ENCODE data around the gene NOTCH3.

The NOTCH3 gene

DNA sequence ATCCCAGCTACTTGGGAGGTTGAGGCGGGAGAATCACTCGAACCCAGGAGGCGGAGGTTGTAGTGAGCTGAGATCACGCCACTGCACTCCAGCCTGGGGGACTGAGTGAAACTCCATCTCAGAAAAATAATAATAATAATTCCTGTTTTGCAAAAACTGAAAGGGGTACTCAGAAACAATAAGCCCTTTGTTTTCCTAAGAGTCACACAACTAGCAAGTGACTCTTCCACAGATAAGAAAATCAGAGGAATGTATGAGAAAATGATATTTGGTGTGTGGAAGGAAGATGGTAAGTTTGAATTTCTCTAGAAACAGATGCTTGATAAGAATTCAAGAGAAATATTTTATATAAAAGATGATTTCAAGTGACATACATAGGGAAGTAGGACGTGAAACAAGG lies 58.5 kb downstream of the NOTCH3 start:
- Histone ChIP-seq H3K4me1 (ENCODE audit: control insufficient read depth, low read length) (no peaks in the 10 kb centered on the region), H3K9me2 (replicated peaks; ENCODE audit: control insufficient read depth, low read length) (no peaks in the 10 kb centered on the region), H3K36me3 (ENCODE audit: control insufficient read depth, low read length) (no peaks in the 10 kb centered on the region), H3K9me3 (ENCODE audit: control insufficient read depth, insufficient read depth, low read length) (peaks cover 9% of the 10 kb centered on the region), H3K4me3 (ENCODE audit: low read length) (no peak overlapping the region), H4K20me1 (ENCODE audit: control insufficient read depth, insufficient read depth, low read depth, low read length) (no peaks in the 10 kb centered on the region), H3K27me3 (ENCODE audit: control insufficient read depth, low read length) (no peaks in the 10 kb centered on the region), H3K4me2 (ENCODE audit: low read length) (no peak overlapping the region), H3K79me2 (ENCODE audit: control insufficient read depth, low read length) (no peaks in the 10 kb centered on the region), H3F3A (ENCODE audit: control insufficient read depth, insufficient read depth) (no peaks in the 10 kb centered on the region), H3K27ac (ENCODE audit: low read depth, low read length) (no peak overlapping the region)
- TF ChIP-seq EZH2phosphoT487 (IDR thresholded peaks at IDR 0.05; ENCODE audit: borderline replicate concordance, low read length) (no peak), CTCF (IDR thresholded peaks at IDR 0.05; ENCODE audit: low read depth, low read length, poor library complexity, severe bottlenecking) (no peak)

DNA sequence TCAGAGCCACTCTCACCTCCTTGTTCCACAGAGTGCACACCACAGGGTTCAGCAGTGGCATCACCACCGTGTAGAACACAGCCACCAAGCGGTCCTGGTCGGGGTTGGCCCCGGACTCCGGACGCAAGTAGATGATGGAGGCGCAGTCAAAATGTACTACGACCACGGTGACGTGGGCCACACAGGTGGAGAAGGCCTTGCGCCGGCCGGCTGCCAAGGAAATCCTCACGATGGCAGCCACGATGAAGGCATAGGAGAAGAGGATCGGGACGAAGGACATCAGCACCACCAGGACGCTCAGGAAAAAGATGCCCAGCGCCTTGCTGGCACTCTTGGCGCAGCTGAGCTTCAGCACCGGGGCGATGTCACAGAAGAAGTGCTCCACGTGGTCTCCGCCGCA lies 59.7 kb downstream of the NOTCH3 start:
- no peaks in the 10 kb centered on the region for H3K36me3 ChIP-seq (ENCODE audit: control insufficient read depth, low read length)
- no peak overlapping the region for H3K27ac ChIP-seq (ENCODE audit: low read depth, low read length)
- no peaks in the 10 kb centered on the region for H3K79me2 ChIP-seq (ENCODE audit: control insufficient read depth, low read length)
- no peaks in the 10 kb centered on the region for H3K27me3 ChIP-seq (ENCODE audit: control insufficient read depth, low read length)
- no peaks in the 10 kb centered on the region for H3F3A ChIP-seq (ENCODE audit: control insufficient read depth, insufficient read depth)
- H3K4me3 ChIP-seq (ENCODE audit: low read length): no peak overlapping the region
- H3K4me1 ChIP-seq (ENCODE audit: control insufficient read depth, low read length): no peaks in the 10 kb centered on the region
- H3K9me2 ChIP-seq (replicated peaks; ENCODE audit: control insufficient read depth, low read length): no peaks in the 10 kb centered on the region
- no peak for TF ChIP-seq EZH2phosphoT487 (IDR thresholded peaks at IDR 0.05; ENCODE audit: borderline replicate concordance, low read length)
- TF ChIP-seq CTCF (IDR thresholded peaks at IDR 0.05; ENCODE audit: low read depth, low read length, poor library complexity, severe bottlenecking): no peak
- H3K9me3 ChIP-seq (ENCODE audit: control insufficient read depth, insufficient read depth, low read length): peaks cover 9% of the 10 kb centered on the region
- H3K4me2 ChIP-seq (ENCODE audit: low read length): no peak overlapping the region
- no peaks in the 10 kb centered on the region for H4K20me1 ChIP-seq (ENCODE audit: control insufficient read depth, insufficient read depth, low read depth, low read length)

GRCh38 chr19:15138427-15138826 lies 62.4 kb downstream of the NOTCH3 start:
- H3K4me2 ChIP-seq (ENCODE audit: low read length): no peak overlapping the region
- H3K79me2 ChIP-seq (ENCODE audit: control insufficient read depth, low read length): no peaks in the 10 kb centered on the region
- no peaks in the 10 kb centered on the region for H3K36me3 ChIP-seq (ENCODE audit: control insufficient read depth, low read length)
- H3K9me2 ChIP-seq (replicated peaks; ENCODE audit: control insufficient read depth, low read length): no peaks in the 10 kb centered on the region
- H4K20me1 ChIP-seq (ENCODE audit: control insufficient read depth, insufficient read depth, low read depth, low read length): no peaks in the 10 kb centered on the region
- H3K4me3 ChIP-seq (ENCODE audit: low read length): no peak overlapping the region
- no peaks in the 10 kb centered on the region for H3K4me1 ChIP-seq (ENCODE audit: control insufficient read depth, low read length)
- TF ChIP-seq CTCF (IDR thresholded peaks at IDR 0.05; ENCODE audit: low read depth, low read length, poor library complexity, severe bottlenecking) (no peak), EZH2phosphoT487 (IDR thresholded peaks at IDR 0.05; ENCODE audit: borderline replicate concordance, low read length) (no peak)
- no peak overlapping the region for H3K27ac ChIP-seq (ENCODE audit: low read depth, low read length)
- peaks cover 9% of the 10 kb centered on the region for H3K9me3 ChIP-seq (ENCODE audit: control insufficient read depth, insufficient read depth, low read length)
- H3F3A ChIP-seq (ENCODE audit: control insufficient read depth, insufficient read depth): no peaks in the 10 kb centered on the region
- H3K27me3 ChIP-seq (ENCODE audit: control insufficient read depth, low read length): no peaks in the 10 kb centered on the region

- Histone ChIP-seq H3K27me3 (ENCODE audit: control insufficient read depth, low read length) (no peaks in the 10 kb centered on the region), H3K4me3 (ENCODE audit: low read length) (no peak overlapping the region), H3K79me2 (ENCODE audit: control insufficient read depth, low read length) (no peaks in the 10 kb centered on the region), H3K4me1 (ENCODE audit: control insufficient read depth, low read length) (no peaks in the 10 kb centered on the region), H3K36me3 (ENCODE audit: control insufficient read depth, low read length) (no peaks in the 10 kb centered on the region), H3K27ac (ENCODE audit: low read depth, low read length) (no peak overlapping the region), H3F3A (ENCODE audit: control insufficient read depth, insufficient read depth) (no peaks in the 10 kb centered on the region), H3K4me2 (ENCODE audit: low read length) (no peak overlapping the region), H3K9me3 (ENCODE audit: control insufficient read depth, insufficient read depth, low read length) (peaks cover 9% of the 10 kb centered on the region), H4K20me1 (ENCODE audit: control insufficient read depth, insufficient read depth, low read depth, low read length) (no peaks in the 10 kb centered on the region), H3K9me2 (replicated peaks; ENCODE audit: control insufficient read depth, low read length) (no peaks in the 10 kb centered on the region)
- no peak for TF ChIP-seq EZH2phosphoT487 (IDR thresholded peaks at IDR 0.05; ENCODE audit: borderline replicate concordance, low read length)
- no peak for TF ChIP-seq CTCF (IDR thresholded peaks at IDR 0.05; ENCODE audit: low read depth, low read length, poor library complexity, severe bottlenecking)
Observed at GRCh38 chr19:15137777-15138176, 63.0 kb downstream of the NOTCH3 start.
